ENCODE measurements around the gene COL5A3.

GRCh38 chr19:10001899-10002298 is 8.4 kb downstream of the COL5A3 start:
- TF ChIP-seq CTCF (IDR thresholded peaks at IDR 0.05; ENCODE audit: low read length), result peak; percentile 23
- TF ChIP-seq EZH2 (optimal IDR thresholded peaks at IDR 0.05; ENCODE audit: low read depth, low read length), result no peak
- no peak for TF ChIP-seq EZH2phosphoT487 (IDR thresholded peaks at IDR 0.05; ENCODE audit: low read length)
